Activated naive CD4-positive, alpha-beta T cell treated with anti-CD3 and anti-CD28 coated beads, Interleukin-2, amount 10 ng/mL, durations not matched to agents 7 days and 5 days (primary cell): ENCODE results near the gene LNPEP.

Source experiments
- CTCF ChIA-PET: fragments of 350-600 bp; sonication (Branson Sonifier 250); formaldehyde crosslinking; loops from one replicate; lab custom pipeline; 2021; ENCODE audit warnings: antibody characterized with exemption; lab: Charles Lee
- DNase-seq: peaks from one replicate; pipeline ENCODE4 v3.0.0-alpha.2; 2020
- H3K27ac Mint-ChIP-seq: one replicate; pipeline ENCODE4 v1.8.0; 2021; ENCODE audit warnings: mild to moderate bottlenecking, moderate library complexity, mixed read lengths
- H3K27me3 Mint-ChIP-seq: one replicate; pipeline ENCODE4 v1.8.0; 2021; ENCODE audit warnings: mild to moderate bottlenecking, mixed read lengths
- H3K36me3 Mint-ChIP-seq: one replicate; pipeline ENCODE4 v1.8.0; 2021; ENCODE audit warnings: mixed read lengths
- H3K4me1 Mint-ChIP-seq: one replicate; pipeline ENCODE4 v1.8.0; 2021; ENCODE audit warnings: mixed read lengths
- H3K4me3 Mint-ChIP-seq: one replicate; pipeline ENCODE4 v1.8.0; 2021; ENCODE audit warnings: mild to moderate bottlenecking, moderate library complexity, mixed read lengths
- H3K9me3 Mint-ChIP-seq: one replicate; pipeline ENCODE4 v1.8.0; 2021; ENCODE audit warnings: mixed read lengths

The LNPEP gene

GRCh38 chr5:96933764-96934707 is 1.8 kb upstream of the LNPEP start:
- Mint-ChIP-seq H3K9me3 (no peaks in the 10 kb centered on the region), H3K27me3 (no peaks in the 10 kb centered on the region), H3K4me1 (peaks cover 60% of the 10 kb centered on the region), H3K27ac (peak overlapping the region; percentile 99), H3K36me3 (peaks cover 43% of the 10 kb centered on the region), H3K4me3 (peak overlapping the region; percentile 84)
- CTCF ChIA-PET: interaction anchor here (1.0 to 1.4 kb wide), 4 partner anchors 27 to 228 kb away, joined by 3 to 8 read pairs (median 3); no protein-coding TSS in a partner anchor
- no peak for DNase-seq

DNA sequence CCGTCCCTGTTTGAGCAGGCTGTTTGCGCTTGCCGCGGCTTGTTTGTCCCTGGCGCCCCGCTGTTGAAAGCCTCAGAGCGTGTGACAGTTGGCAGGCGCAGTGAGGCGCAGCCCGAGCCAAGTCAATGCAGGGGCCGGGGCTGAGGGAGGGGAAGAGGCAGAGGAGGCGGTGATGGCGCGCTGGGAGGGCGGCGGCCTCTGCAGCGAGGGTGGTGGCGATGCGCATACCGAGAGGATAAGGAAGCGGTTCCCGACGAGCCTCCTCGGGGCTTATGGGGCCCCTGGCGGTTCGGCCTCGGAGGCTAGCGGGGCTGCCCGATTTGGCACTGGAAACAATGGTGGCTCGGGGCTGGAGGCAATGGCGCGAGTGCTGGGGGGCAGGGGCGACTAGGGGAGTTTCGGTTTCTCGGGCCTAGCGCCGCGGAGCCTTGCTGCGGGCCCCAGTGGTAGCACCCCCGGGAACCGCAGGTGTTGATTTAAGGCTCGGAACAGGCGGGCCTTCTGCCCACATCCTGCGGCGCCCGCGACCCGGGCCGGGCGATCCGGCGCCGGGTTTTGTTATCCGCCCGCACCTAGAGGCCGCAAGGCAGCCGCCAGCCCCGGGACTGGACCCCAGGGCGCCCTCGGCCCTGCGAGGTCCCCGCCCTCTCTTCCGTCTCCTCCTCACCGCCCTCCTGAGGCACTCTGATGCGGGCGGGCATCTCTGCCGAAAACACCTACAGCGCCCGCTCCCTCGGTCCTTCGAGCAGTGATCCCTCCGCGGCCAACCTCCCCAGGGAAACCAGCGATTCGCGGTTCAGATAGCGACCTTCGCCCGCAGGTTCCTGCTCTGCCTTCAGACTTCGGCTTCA is 947 bp upstream of the LNPEP start:
- peaks cover 61% of the 10 kb centered on the region for H3K4me1 Mint-ChIP-seq
- DNase-seq: peak; percentile 95
- H3K36me3 Mint-ChIP-seq: peaks cover 39% of the 10 kb centered on the region
- peak overlapping the region; percentile 84 for H3K4me3 Mint-ChIP-seq
- CTCF ChIA-PET: no interaction called here
- no peaks in the 10 kb centered on the region for H3K9me3 Mint-ChIP-seq
- no peaks in the 10 kb centered on the region for H3K27me3 Mint-ChIP-seq
- peak overlapping the region; percentile 99 for H3K27ac Mint-ChIP-seq

DNA sequence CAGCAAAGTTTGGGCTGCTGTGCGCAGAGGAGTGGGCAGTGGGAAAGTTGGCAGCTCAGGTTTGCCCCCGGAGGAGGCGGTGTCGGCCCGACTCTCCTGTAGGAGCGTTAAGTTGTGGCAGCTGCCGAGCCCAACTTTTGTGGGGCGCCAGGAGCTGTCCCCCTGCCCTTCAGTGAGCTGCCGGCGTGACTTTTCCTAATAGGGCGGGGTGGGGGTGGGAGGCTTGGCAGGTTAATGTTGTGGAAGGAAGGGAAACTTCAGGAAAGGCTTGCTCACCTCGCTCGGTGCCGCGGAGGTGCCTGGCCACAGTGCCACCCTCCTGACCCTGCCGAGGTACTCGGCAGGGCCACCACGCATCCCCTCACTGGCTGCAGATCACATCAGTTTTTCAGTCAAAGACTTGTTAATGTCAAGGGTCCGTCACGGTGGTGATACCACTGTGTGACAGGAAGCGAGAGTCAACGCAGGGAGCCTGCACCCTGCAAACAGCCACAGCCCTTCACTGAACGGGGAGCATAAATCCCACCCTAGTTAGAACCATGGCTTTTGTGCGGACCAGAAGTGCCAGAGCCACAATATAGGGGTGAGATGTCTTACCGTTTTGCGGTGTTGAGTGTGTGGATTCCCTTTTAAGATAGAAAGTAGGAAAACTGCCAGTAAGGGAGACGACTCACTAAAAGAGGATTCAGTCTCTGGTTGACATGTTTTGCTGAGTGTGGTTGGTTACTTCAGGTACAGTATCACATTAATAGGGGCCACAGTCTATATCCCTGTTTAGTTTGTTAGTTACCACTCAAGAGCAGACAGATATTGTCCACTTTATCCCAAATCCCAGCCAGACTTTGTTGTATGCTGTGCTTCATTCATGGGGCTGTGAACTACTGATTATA is 796 bp downstream of the LNPEP start:
- Mint-ChIP-seq H3K27ac (peak overlapping the region; percentile 99), H3K36me3 (peaks cover 40% of the 10 kb centered on the region), H3K4me3 (peak overlapping the region; percentile 84), H3K9me3 (no peaks in the 10 kb centered on the region), H3K4me1 (peaks cover 60% of the 10 kb centered on the region), H3K27me3 (no peaks in the 10 kb centered on the region)
- CTCF ChIA-PET: interaction anchor here (0.9 to 2.7 kb wide), 6 partner anchors 21 to 206 kb away, joined by 4 to 11 read pairs (median 6); partner anchors contain the start of gene LIX1
- DNase-seq: peak; percentile 68

GRCh38 chr5:96940586-96940985 is 4.7 kb downstream of the LNPEP start:
- H3K27me3 Mint-ChIP-seq: no peaks in the 10 kb centered on the region
- peaks cover 64% of the 10 kb centered on the region for H3K4me1 Mint-ChIP-seq
- no peak overlapping the region for H3K4me3 Mint-ChIP-seq
- CTCF ChIA-PET: interaction anchor here (0.7 to 2.4 kb wide), 2 partner anchors 72 to 132 kb away, joined by 3 to 9 read pairs; no protein-coding TSS in a partner anchor
- H3K27ac Mint-ChIP-seq: no peak overlapping the region
- no peak for DNase-seq
- H3K9me3 Mint-ChIP-seq: no peaks in the 10 kb centered on the region
- peaks cover 55% of the 10 kb centered on the region for H3K36me3 Mint-ChIP-seq

DNA sequence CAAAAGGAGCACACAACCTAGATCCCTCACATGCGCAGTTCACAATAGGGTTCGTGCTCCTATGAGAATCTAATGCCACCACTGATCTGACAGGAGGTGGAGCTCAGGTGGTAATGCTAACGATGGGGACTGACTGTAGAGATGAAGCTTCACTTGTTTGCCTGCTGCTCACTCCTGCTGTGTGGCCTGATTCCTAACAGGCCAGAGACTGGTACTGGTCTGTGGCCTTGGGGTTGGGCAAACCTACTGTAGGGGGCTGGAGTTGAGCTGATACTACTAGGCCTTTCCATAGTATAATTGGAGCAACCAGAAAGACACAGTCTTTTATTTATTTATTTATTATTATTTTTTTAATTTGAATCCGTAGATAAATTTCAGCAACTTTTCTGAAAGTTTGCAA is 5.3 kb downstream of the LNPEP start:
- no peaks in the 10 kb centered on the region for H3K9me3 Mint-ChIP-seq
- H3K36me3 Mint-ChIP-seq: peaks cover 59% of the 10 kb centered on the region
- peaks cover 70% of the 10 kb centered on the region for H3K4me1 Mint-ChIP-seq
- CTCF ChIA-PET: interaction anchor here (1.4 to 2.4 kb wide), 2 partner anchors 72 to 202 kb away, joined by 4 to 9 read pairs; partner anchors contain the start of gene LIX1
- no peak overlapping the region for H3K4me3 Mint-ChIP-seq
- no peak for DNase-seq
- no peaks in the 10 kb centered on the region for H3K27me3 Mint-ChIP-seq
- H3K27ac Mint-ChIP-seq: no peak overlapping the region

DNA sequence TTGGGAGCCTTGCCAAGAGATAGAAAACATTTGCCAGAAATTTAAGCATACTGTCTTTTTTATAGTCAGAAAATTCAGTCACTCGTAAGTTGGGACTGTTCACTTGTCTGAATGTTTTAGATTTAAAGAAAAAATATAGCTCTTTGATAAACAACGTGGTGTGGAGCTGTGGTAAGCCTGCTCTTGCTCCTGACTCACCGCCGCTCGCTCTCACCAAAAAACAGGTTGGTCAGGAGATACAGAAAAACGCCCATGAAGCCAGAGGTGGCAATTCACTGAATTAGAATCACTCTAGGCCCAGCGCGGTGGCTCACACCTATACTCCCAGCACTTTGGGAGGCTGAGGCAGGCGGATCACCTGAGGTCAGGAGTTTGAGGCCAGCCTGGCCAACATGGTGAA is 6.2 kb downstream of the LNPEP start:
- H3K9me3 Mint-ChIP-seq: no peaks in the 10 kb centered on the region
- H3K27me3 Mint-ChIP-seq: no peaks in the 10 kb centered on the region
- no peak overlapping the region for H3K27ac Mint-ChIP-seq
- H3K4me3 Mint-ChIP-seq: no peak overlapping the region
- peaks cover 56% of the 10 kb centered on the region for H3K36me3 Mint-ChIP-seq
- H3K4me1 Mint-ChIP-seq: peaks cover 74% of the 10 kb centered on the region
- CTCF ChIA-PET: interaction anchor here (1.4 kb wide), 1 partner anchor 201 kb away, joined by 4 read pairs; the partner anchor contains the start of gene LIX1
- DNase-seq: no peak

DNA sequence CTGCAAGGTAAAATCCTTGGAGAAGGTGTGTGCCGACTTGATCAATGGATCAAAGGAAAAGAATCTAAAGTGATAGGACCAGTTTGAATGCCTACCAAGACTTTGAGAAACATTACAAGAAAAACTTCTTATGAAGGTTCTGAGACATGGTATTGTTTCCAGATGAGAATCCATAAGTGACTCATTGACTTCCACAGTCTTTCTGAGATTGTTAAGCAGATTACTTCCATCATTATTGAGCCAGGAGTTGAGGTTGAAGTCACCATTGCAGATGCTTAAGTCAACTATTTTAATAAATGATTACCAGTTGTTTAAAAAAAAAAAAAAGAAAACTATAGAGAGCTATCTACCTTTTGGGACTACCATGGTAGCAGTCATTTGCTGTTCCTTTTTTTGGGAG is 7.0 kb downstream of the LNPEP start:
- peaks cover 50% of the 10 kb centered on the region for H3K36me3 Mint-ChIP-seq
- H3K4me1 Mint-ChIP-seq: peaks cover 71% of the 10 kb centered on the region
- H3K9me3 Mint-ChIP-seq: no peaks in the 10 kb centered on the region
- no peak overlapping the region for H3K27ac Mint-ChIP-seq
- CTCF ChIA-PET: no interaction called here
- DNase-seq: no peak
- H3K4me3 Mint-ChIP-seq: no peak overlapping the region
- no peaks in the 10 kb centered on the region for H3K27me3 Mint-ChIP-seq

- no peak overlapping the region for H3K4me3 Mint-ChIP-seq
- CTCF ChIA-PET: no interaction called here
- H3K27ac Mint-ChIP-seq: no peak overlapping the region
- DNase-seq: no peak
- H3K36me3 Mint-ChIP-seq: peaks cover 45% of the 10 kb centered on the region
- no peaks in the 10 kb centered on the region for H3K27me3 Mint-ChIP-seq
- peaks cover 62% of the 10 kb centered on the region for H3K4me1 Mint-ChIP-seq
- no peaks in the 10 kb centered on the region for H3K9me3 Mint-ChIP-seq
Observed at GRCh38 chr5:96943799-96944198, 7.9 kb downstream of the LNPEP start.

DNA sequence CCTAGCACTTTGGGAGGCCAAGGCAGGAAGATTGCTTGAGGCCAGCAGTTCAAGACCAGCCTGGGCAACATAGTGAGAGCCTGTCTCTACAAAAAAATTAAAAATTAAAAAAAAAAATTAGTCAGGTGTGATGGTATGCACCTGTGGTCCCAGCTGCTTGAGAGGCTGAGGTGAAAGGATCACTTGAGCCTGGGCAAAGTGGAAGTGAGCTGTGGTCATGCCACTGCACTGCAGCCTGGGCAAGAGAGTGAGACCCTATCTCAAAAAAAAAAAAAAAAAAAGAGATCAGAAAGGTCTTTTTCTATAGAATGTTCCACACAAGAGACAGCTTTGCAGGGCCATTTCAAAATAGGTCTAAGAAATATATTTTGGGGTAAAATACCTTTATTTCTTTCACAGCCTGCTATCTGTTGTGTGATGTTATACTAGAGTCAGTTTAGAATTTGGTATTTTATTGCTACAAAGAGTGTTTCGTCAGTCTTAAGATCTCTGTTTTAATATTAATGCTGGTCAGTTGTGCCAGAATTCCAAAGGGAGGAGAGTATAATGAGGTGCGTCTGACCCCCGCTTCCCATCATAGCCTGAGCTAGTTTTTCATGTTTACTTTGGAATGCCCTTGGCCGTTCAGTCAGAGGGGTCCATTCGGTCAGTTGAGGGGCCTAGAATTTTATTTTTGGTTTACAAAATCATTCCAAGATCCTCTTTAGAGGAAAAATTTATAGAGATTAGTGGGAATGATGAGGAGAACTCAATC is 9.4 kb downstream of the LNPEP start:
- H3K9me3 Mint-ChIP-seq: no peaks in the 10 kb centered on the region
- no peak overlapping the region for H3K4me3 Mint-ChIP-seq
- H3K27me3 Mint-ChIP-seq: no peaks in the 10 kb centered on the region
- H3K4me1 Mint-ChIP-seq: peaks cover 61% of the 10 kb centered on the region
- CTCF ChIA-PET: no interaction called here
- H3K36me3 Mint-ChIP-seq: peaks cover 55% of the 10 kb centered on the region
- no peak overlapping the region for H3K27ac Mint-ChIP-seq
- no peak for DNase-seq

DNA sequence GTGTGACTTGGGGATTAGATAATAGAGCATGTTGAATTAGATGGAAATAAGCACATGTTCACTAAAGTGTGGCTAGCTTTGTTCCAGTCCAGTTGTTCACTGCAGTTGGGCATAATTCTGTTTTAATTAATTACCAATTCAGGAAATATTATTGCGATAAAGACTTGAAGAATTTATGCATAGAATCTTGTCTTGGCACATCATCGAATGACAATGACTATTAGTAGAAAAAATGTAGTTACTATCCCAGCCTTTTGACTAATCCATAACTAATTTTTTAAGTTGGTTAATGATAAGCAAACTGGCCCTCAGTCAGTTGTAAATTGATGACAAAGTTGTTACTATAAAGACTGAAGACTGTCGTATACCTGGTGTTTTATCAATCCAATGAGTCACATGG is 10.5 kb downstream of the LNPEP start:
- CTCF ChIA-PET: no interaction called here
- H3K4me1 Mint-ChIP-seq: peaks cover 53% of the 10 kb centered on the region
- H3K27ac Mint-ChIP-seq: no peak overlapping the region
- H3K4me3 Mint-ChIP-seq: no peak overlapping the region
- H3K9me3 Mint-ChIP-seq: no peaks in the 10 kb centered on the region
- H3K27me3 Mint-ChIP-seq: no peaks in the 10 kb centered on the region
- peaks cover 46% of the 10 kb centered on the region for H3K36me3 Mint-ChIP-seq
- no peak for DNase-seq

- no peak for DNase-seq
- Mint-ChIP-seq H3K27me3 (no peaks in the 10 kb centered on the region), H3K27ac (no peak overlapping the region), H3K9me3 (no peaks in the 10 kb centered on the region), H3K36me3 (peaks cover 40% of the 10 kb centered on the region), H3K4me3 (no peak overlapping the region), H3K4me1 (peaks cover 59% of the 10 kb centered on the region)
- CTCF ChIA-PET: interaction anchor here (0.8 kb wide), 1 partner anchor 72 kb away, joined by 3 read pairs; no protein-coding TSS in a partner anchor
Observed at GRCh38 chr5:96952118-96952750, 16.4 kb downstream of the LNPEP start.

GRCh38 chr5:96952974-96953730 is 17.3 kb downstream of the LNPEP start:
- Mint-ChIP-seq H3K27me3 (no peaks in the 10 kb centered on the region), H3K4me3 (no peak overlapping the region), H3K27ac (no peak overlapping the region), H3K4me1 (peaks cover 64% of the 10 kb centered on the region), H3K36me3 (peaks cover 41% of the 10 kb centered on the region), H3K9me3 (no peaks in the 10 kb centered on the region)
- CTCF ChIA-PET: no interaction called here
- DNase-seq: no peak
